ENCODE measurements around the gene LTF. TPM values are rescaled to one million over a fixed set of nuclear protein-coding genes. Genes with fewer than 3 reads are reported as not detected.
A peak's percentile ranks its signal among the peaks of the same experiment; 100 is the strongest.
"Not testable (repeated sequence)": the region's sequence is repeated elsewhere in the genome, so short reads cannot be mapped to it uniquely, and the experiment has no call there.

Gene LTF
- total RNA-seq, 1 donor from 2014 or later, result 0.51 TPM

GRCh38 chr3:46409739-46410489 is 54.8 kb downstream of the LTF start:
- no peak for DNase-seq

GRCh38 chr3:46408853-46409252 is 55.9 kb downstream of the LTF start:
- no peak for DNase-seq

- DNase-seq, result peak; percentile 47
These were observed 56.7 kb downstream of the LTF start for GRCh38 chr3:46407970-46408369.

- DNase-seq, result peak; percentile 94
These were observed 57.7 kb downstream of the LTF start, which contains the start of the genes CCR5AS and CCRL2 for GRCh38 chr3:46406788-46407611. Gene CCR5AS (minus strand): TSS chr3:46407066. Gene CCRL2 (plus strand): TSS chr3:46407259. CDS start chr3:46408080, 821 bp downstream.

- DNase-seq, result peak; percentile 51
These were observed 58.3 kb downstream of the LTF start for GRCh38 chr3:46406443-46406787.

GRCh38 chr3:46405301-46406019 is 59.2 kb downstream of the LTF start:
- DNase-seq, result peak; percentile 68

GRCh38 chr3:46402902-46403301 is 61.8 kb downstream of the LTF start:
- not testable (repeated sequence) for DNase-seq

- DNase-seq, result no peak
These were observed 63.1 kb downstream of the LTF start for GRCh38 chr3:46401579-46401978.

- no peak for DNase-seq
These were observed 63.9 kb downstream of the LTF start for GRCh38 chr3:46400846-46401245.

GRCh38 chr3:46400000-46400734 is 64.5 kb downstream of the LTF start:
- DNase-seq, result no peak

- peak; percentile 34 for DNase-seq
These were observed 65.1 kb downstream of the LTF start for GRCh38 chr3:46399557-46399956.

GRCh38 chr3:46399098-46399497 is 65.6 kb downstream of the LTF start:
- no peak for DNase-seq

- no peak for DNase-seq
These were observed 66.3 kb downstream of the LTF start for GRCh38 chr3:46398186-46398955.

- DNase-seq, result no peak
These were observed 67.6 kb downstream of the LTF start for GRCh38 chr3:46397111-46397510.

- DNase-seq, result no peak
These were observed 68.8 kb downstream of the LTF start for GRCh38 chr3:46395766-46396530.

GRCh38 chr3:46395210-46395661 is 69.5 kb downstream of the LTF start:
- no peak for DNase-seq

- DNase-seq, result no peak
These were observed 70.9 kb downstream of the LTF start for GRCh38 chr3:46393554-46394434.

GRCh38 chr3:46393011-46393410 is 71.7 kb downstream of the LTF start:
- DNase-seq, result no peak

- DNase-seq, result not testable (repeated sequence)
These were observed 73.2 kb downstream of the LTF start for GRCh38 chr3:46391526-46391925.

- DNase-seq, result no peak
These were observed 75.4 kb downstream of the LTF start for GRCh38 chr3:46389306-46389705.

All from dermis blood vessel endothelial cell (primary cell).